Psoas muscle (tissue), 8 donors: ENCODE results near the gene DDX24. TPM values are rescaled to one million over a fixed set of nuclear protein-coding genes. Genes with fewer than 3 reads are reported as not detected.
A peak's percentile ranks its signal among the peaks of the same experiment; 100 is the strongest.

ENCODE experiments used
- ATAC-seq, 4 donors: fragments of 200-7000 bp; cut with Tn5 transposase; one replicate each; pipeline ENCODE4 v1.9.1; 2020; ENCODE audit warnings: moderate library complexity in 3 of 4, mild to moderate bottlenecking in 2 of 4
- DNase-seq, 2 donors: peaks; one replicate each; pipeline ENCODE4 v3.0.0-alpha.2; 2020
- H3K27ac ChIP-seq: fragments of 200-600 bp; one replicate; pipeline ENCODE4 v1.8.0; 2022
- H3K27me3 ChIP-seq, 3 donors: fragments of 200-600 bp in 1 of 3; one replicate each; pipeline versions ENCODE4 v1.6.1 to v1.8.0; 2013 to 2022; ENCODE audit warnings: low read length in 2 of 3, mild to moderate bottlenecking in 2 of 3, moderate library complexity in 1 of 3; ENCODE audit not compliant: insufficient read depth in 3 of 3
- H3K36me3 ChIP-seq, 2 donors: fragments of 200-600 bp in 1 of 2; one replicate each; pipeline versions ENCODE4 v1.6.1 to v1.8.0; 2013 to 2022; ENCODE audit warnings: low read depth in 1 of 2, mild to moderate bottlenecking in 1 of 2, moderate library complexity in 1 of 2; ENCODE audit not compliant: insufficient read depth in 1 of 2
- H3K4me1 ChIP-seq: fragments of 200-600 bp; one replicate; pipeline ENCODE4 v1.8.0; 2022
- H3K4me3 ChIP-seq: fragments of 200-600 bp; one replicate; pipeline ENCODE4 v1.8.0; 2022; ENCODE audit warnings: mild to moderate bottlenecking
- H3K9me3 ChIP-seq: fragments of 200-600 bp; one replicate; pipeline ENCODE4 v1.8.0; 2022
- WGBS, 3 donors: extraction: QIAGEN DNeasy Blood & Tissue Kit; methylation state at CpG; one replicate each; pipeline versions ENCODE4 v1.1.6 to v1.1.7; 2013; 5-methylcytosine and 5-hydroxymethylcytosine counted together
- intact Hi-C, 2 donors: fragments of 100-400 bp; cut with DNase I; formaldehyde crosslinking; loops; one replicate each; pipeline versions ENCODE4 v1.11.0 to v1.14.2; 2022
- polyA plus RNA-seq, 3 donors: library from polyadenylated mRNA; stranded (reverse); fragments of 200-250 nt; gene quantifications; one replicate each; pipeline ENCODE4 v1.2.3, GENCODE V29; 2013
- total RNA-seq, 4 donors: library from RNA; stranded (reverse); fragmentation: NEBNext Ultra II Directional in 2 of 4; extraction: Animal tissue kit (Norgen Biotek cat#: 25700) in 2 of 4; gene quantifications; one replicate each; pipeline versions ENCODE4 v1.2.1 to v1.2.4, GENCODE V29; 2021 to 2023
- TF ChIP-seq, protein P1 (sequence below): fragments of 200-600 bp; IDR thresholded peaks from one replicate; pipeline ENCODE4 v1.8.0; 2022; ENCODE audit warnings: antibody characterized with exemption
- donor health status: healthy with polysubstance abuse.
- donor health status: DM: no; HTN: no; CAD: no; lungs with moderate emphysema.
- donor health status: Bipolar disorder and iron deficiency.
- donor health status: healthy.
- donor health status: DM: yes; HTN: yes; CAD: no.
- donor health status: DM: no; HTN: no; CAD: no.
- donor health status: DM: no; HTN: no; CAD: no.
- donor health status: DM: yes; HTN: yes; CAD: no.

The DDX24 gene
- total and polyA plus RNA-seq, 7 donors: 66.5 to 190 (median 145) TPM

DNA sequence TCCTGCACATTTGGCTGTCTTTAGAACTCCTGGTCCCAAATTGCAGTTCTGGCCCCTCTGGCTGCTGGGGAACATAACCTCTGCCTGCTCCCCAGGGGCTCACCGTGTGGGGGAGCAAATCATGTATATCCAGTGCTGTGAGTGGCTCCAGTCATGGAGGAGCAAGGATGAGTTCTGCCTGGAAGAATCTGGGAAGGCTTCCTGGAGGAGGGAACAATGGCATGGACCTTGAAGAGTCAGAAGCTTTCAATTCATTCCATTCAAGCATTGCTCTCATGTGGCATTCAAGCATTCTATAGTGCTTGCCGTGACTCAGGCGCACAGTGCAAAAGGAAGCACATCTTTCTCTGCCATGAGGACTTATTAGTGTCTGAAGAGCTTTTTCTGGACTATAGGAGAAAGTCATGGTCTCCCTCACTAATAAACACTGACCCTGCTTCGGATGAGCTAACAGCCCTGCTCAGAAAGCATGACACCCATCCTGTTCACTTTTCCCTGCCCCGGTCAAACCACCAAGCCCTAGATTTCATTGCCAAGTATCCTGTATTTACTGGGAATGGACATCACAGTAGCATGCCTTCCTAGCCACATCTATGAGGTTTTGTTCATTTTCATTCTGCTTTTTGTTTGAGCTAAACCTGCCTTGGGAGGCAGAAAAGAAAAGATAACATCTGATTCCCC, 33.0 kb upstream of the DDX24 start:
- Histone ChIP-seq H3K27me3 (peaks cover 0 to 4% (median 0%) of the 10 kb centered on the region in 3 donors), H3K4me3 (no peak overlapping the region), H3K36me3 (no peaks in the 10 kb centered on the region), H3K27ac (peak overlapping the region; percentile 2), H3K4me1 (no peaks in the 10 kb centered on the region), H3K9me3 (no peaks in the 10 kb centered on the region)
- WGBS, 3 donors: 68 to 71% (median 71%) methylated on average over 5 of the region's 5 CpGs
- ATAC-seq: no peak
- TF ChIP-seq, protein P1, sequence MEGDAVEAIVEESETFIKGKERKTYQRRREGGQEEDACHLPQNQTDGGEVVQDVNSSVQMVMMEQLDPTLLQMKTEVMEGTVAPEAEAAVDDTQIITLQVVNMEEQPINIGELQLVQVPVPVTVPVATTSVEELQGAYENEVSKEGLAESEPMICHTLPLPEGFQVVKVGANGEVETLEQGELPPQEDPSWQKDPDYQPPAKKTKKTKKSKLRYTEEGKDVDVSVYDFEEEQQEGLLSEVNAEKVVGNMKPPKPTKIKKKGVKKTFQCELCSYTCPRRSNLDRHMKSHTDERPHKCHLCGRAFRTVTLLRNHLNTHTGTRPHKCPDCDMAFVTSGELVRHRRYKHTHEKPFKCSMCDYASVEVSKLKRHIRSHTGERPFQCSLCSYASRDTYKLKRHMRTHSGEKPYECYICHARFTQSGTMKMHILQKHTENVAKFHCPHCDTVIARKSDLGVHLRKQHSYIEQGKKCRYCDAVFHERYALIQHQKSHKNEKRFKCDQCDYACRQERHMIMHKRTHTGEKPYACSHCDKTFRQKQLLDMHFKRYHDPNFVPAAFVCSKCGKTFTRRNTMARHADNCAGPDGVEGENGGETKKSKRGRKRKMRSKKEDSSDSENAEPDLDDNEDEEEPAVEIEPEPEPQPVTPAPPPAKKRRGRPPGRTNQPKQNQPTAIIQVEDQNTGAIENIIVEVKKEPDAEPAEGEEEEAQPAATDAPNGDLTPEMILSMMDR: no peak
- intact Hi-C loops: no loop called here
- DNase-seq: no peak

GRCh38 chr14:94113490-94113889, 32.5 kb upstream of the DDX24 start:
- no peaks in the 10 kb centered on the region for H3K36me3 ChIP-seq
- WGBS, 3 donors: 45 to 68% (median 52%) methylated on average over 6 of the region's 6 CpGs
- DNase-seq: no peak

DNA sequence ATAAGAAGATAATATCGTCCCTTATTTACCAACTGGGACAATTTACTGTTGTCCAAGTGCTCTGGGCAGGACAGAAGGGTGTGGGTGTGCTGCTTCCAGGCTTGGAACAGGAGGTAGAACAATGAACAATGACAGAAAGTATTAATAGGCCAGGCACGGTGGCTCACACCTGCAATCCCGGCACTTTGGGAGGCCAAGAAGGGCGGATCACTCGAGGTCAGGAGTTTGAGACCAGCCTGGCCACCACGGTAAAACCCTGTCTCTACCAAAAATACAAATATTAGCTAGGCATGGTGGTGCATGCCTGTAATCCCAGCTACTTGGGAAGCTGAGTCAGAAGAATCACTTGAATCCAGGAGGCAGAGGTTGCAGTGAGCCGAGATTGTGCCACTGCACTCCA, 32.1 kb upstream of the DDX24 start:
- DNase-seq (no peak), ATAC-seq (no peak)
- Histone ChIP-seq H3K4me1 (no peaks in the 10 kb centered on the region), H3K9me3 (no peaks in the 10 kb centered on the region), H3K27me3 (peaks cover 0 to under 1% (median 0%) of the 10 kb centered on the region in 3 donors), H3K36me3 (no peaks in the 10 kb centered on the region), H3K27ac (peak overlapping the region; percentile 2), H3K4me3 (peak overlapping the region; percentile 54)
- WGBS, 3 donors: 68 to 79% (median 75%) methylated on average over 7 of the region's 7 CpGs
- intact Hi-C loops: no loop called here
- TF ChIP-seq, protein P1: no peak

More at GRCh38 chr14:94113490-94113889, 32.5 kb upstream of the DDX24 start:
- TF ChIP-seq, protein P1: no peak
- no peak for ATAC-seq
- intact Hi-C loops: no loop called here
- Histone ChIP-seq H3K27me3 (peaks cover 0 to 4% (median 0%) of the 10 kb centered on the region in 3 donors), H3K27ac (peak overlapping the region; percentile 2), H3K4me3 (peak overlapping the region; percentile 54), H3K4me1 (no peaks in the 10 kb centered on the region), H3K9me3 (no peaks in the 10 kb centered on the region)

GRCh38 chr14:94112513-94113063, 31.6 kb upstream of the DDX24 start:
- no peaks in the 10 kb centered on the region for H3K4me1 ChIP-seq
- no peak overlapping the region for H3K27ac ChIP-seq
- H3K4me3 ChIP-seq: peak overlapping the region; percentile 54
- TF ChIP-seq, protein P1: no peak
- no peaks in the 10 kb centered on the region for H3K36me3 ChIP-seq
- WGBS, 3 donors: 78 to 83% (median 79%) methylated on average over 6 of the region's 6 CpGs
- no peaks in the 10 kb centered on the region for H3K9me3 ChIP-seq
- H3K27me3 ChIP-seq: no peaks in the 10 kb centered on the region
- DNase-seq: no peak
- ATAC-seq: no peak
- intact Hi-C loops: no loop called here
